Activated naive CD4-positive, alpha-beta T cell treated with anti-CD3 and anti-CD28 coated beads, Interleukin-2, amount 50 U/mL, for 72 hours (primary cell): ENCODE data around the gene PRKN. TPM values are rescaled to one million over a fixed set of nuclear protein-coding genes. Genes with fewer than 3 reads are reported as not detected.
"Not testable (repeated sequence)": the region's sequence is repeated elsewhere in the genome, so short reads cannot be mapped to it uniquely, and the experiment has no call there.

Experiments
- ATAC-seq, 2 donors: fragments of 150-1000 bp; cut with Tn5 transposase; 2 replicates each; pipeline ENCODE4 v1.10.0; 2021; ENCODE audit warnings: mild to moderate bottlenecking in 2 of 2, moderate library complexity in 2 of 2
- DNase-seq, 2 donors: peaks; one replicate each; pipeline ENCODE4 v3.0.0; 2021 to 2022; ENCODE audit warnings: low spot score in 2 of 2
- H3K27ac Mint-ChIP-seq, 2 donors: one replicate each; pipeline ENCODE4 v1.8.0; 2022; ENCODE audit warnings: mild to moderate bottlenecking in 2 of 2, mixed read lengths in 2 of 2
- H3K36me3 Mint-ChIP-seq, 2 donors: one replicate each; pipeline ENCODE4 v1.8.0; 2022; ENCODE audit warnings: mixed read lengths in 2 of 2
- H3K9me3 Mint-ChIP-seq, 2 donors: one replicate each; pipeline ENCODE4 v1.8.0; 2022; ENCODE audit warnings: mixed read lengths in 2 of 2
- total RNA-seq, 2 donors: library from RNA; stranded (reverse); gene quantifications; one replicate each; pipeline ENCODE4 v1.2.3, GENCODE V29; 2022

PRKN gene
- total RNA-seq, 2 donors from 2014 or later = 0.57 to 4.1 TPM

GRCh38 chr6:161917645-161918044 is 809.9 kb downstream of the PRKN start:
- Mint-ChIP-seq H3K9me3 (no peaks in the 10 kb centered on the region), H3K36me3 (no peaks in the 10 kb centered on the region), H3K27ac (no peak overlapping the region)
- no peak for ATAC-seq
- no peak for DNase-seq

GRCh38 chr6:161915456-161915964 is 812.1 kb downstream of the PRKN start:
- no peaks in the 10 kb centered on the region for H3K36me3 Mint-ChIP-seq
- ATAC-seq = no peak
- no peak overlapping the region for H3K27ac Mint-ChIP-seq
- no peak for DNase-seq
- no peaks in the 10 kb centered on the region for H3K9me3 Mint-ChIP-seq

- H3K9me3 Mint-ChIP-seq = no peaks in the 10 kb centered on the region
Observed at GRCh38 chr6:161908872-161909271, 818.7 kb downstream of the PRKN start.

GRCh38 chr6:161906571-161906970 is 821.0 kb downstream of the PRKN start:
- Mint-ChIP-seq H3K27ac (no peak overlapping the region), H3K36me3 (no peaks in the 10 kb centered on the region), H3K9me3 (no peaks in the 10 kb centered on the region)
- ATAC-seq (no peak), DNase-seq (no peak)

More at GRCh38 chr6:161908872-161909271, 818.7 kb downstream of the PRKN start:
- no peak for ATAC-seq
- DNase-seq = no peak
- Mint-ChIP-seq H3K27ac (no peak overlapping the region), H3K36me3 (no peaks in the 10 kb centered on the region)

- H3K27ac Mint-ChIP-seq = no peak overlapping the region
- H3K36me3 Mint-ChIP-seq = no peaks in the 10 kb centered on the region
- ATAC-seq = no peak
- no peak for DNase-seq
- no peaks in the 10 kb centered on the region for H3K9me3 Mint-ChIP-seq
Observed at GRCh38 chr6:161903584-161904212, 823.9 kb downstream of the PRKN start.

- H3K36me3 Mint-ChIP-seq = no peaks in the 10 kb centered on the region
- H3K9me3 Mint-ChIP-seq = no peaks in the 10 kb centered on the region
- H3K27ac Mint-ChIP-seq = no peak overlapping the region
- DNase-seq (no peak), ATAC-seq (no peak)
Observed at GRCh38 chr6:161901740-161902426, 825.7 kb downstream of the PRKN start.

- no peaks in the 10 kb centered on the region for H3K9me3 Mint-ChIP-seq
- ATAC-seq = no peak
Observed at GRCh38 chr6:161894436-161894835, 833.1 kb downstream of the PRKN start.

GRCh38 chr6:161891542-161891941 is 836.0 kb downstream of the PRKN start:
- no peak for ATAC-seq
- Mint-ChIP-seq H3K9me3 (no peaks in the 10 kb centered on the region), H3K36me3 (no peaks in the 10 kb centered on the region), H3K27ac (no peak overlapping the region)
- DNase-seq = no peak

More at GRCh38 chr6:161894436-161894835, 833.1 kb downstream of the PRKN start:
- Mint-ChIP-seq H3K27ac (no peak overlapping the region), H3K36me3 (no peaks in the 10 kb centered on the region)
- DNase-seq = no peak

GRCh38 chr6:161890832-161891297 is 836.7 kb downstream of the PRKN start:
- no peak overlapping the region for H3K27ac Mint-ChIP-seq
- no peak for DNase-seq
- H3K9me3 Mint-ChIP-seq = no peaks in the 10 kb centered on the region
- ATAC-seq = no peak
- no peaks in the 10 kb centered on the region for H3K36me3 Mint-ChIP-seq

GRCh38 chr6:161890133-161890831 is 837.3 kb downstream of the PRKN start:
- no peak for ATAC-seq

GRCh38 chr6:161889324-161889723 is 838.2 kb downstream of the PRKN start:
- Mint-ChIP-seq H3K9me3 (no peaks in the 10 kb centered on the region), H3K27ac (no peak overlapping the region), H3K36me3 (no peaks in the 10 kb centered on the region)
- no peak for DNase-seq
- ATAC-seq = no peak

More at GRCh38 chr6:161890133-161890831, 837.3 kb downstream of the PRKN start:
- H3K36me3 Mint-ChIP-seq = no peaks in the 10 kb centered on the region
- DNase-seq = no peak
- no peaks in the 10 kb centered on the region for H3K9me3 Mint-ChIP-seq
- no peak overlapping the region for H3K27ac Mint-ChIP-seq

GRCh38 chr6:161886545-161886944 is 841.0 kb downstream of the PRKN start:
- not testable (repeated sequence) for DNase-seq, ATAC-seq, H3K27ac Mint-ChIP-seq, H3K9me3 Mint-ChIP-seq, H3K36me3 Mint-ChIP-seq

- Mint-ChIP-seq H3K27ac (no peak overlapping the region), H3K36me3 (no peaks in the 10 kb centered on the region), H3K9me3 (no peaks in the 10 kb centered on the region)
- ATAC-seq = no peak
- no peak for DNase-seq
Observed at GRCh38 chr6:161884782-161885181, 842.8 kb downstream of the PRKN start.

GRCh38 chr6:161882196-161882765 is 845.3 kb downstream of the PRKN start:
- Mint-ChIP-seq H3K27ac (no peak overlapping the region), H3K9me3 (no peaks in the 10 kb centered on the region), H3K36me3 (no peaks in the 10 kb centered on the region)
- no peak for ATAC-seq
- no peak for DNase-seq

- ATAC-seq (no peak), DNase-seq (no peak)
- H3K36me3 Mint-ChIP-seq = no peaks in the 10 kb centered on the region
- no peaks in the 10 kb centered on the region for H3K9me3 Mint-ChIP-seq
- H3K27ac Mint-ChIP-seq = no peak overlapping the region
Observed at GRCh38 chr6:161880056-161880455, 847.5 kb downstream of the PRKN start.

GRCh38 chr6:161876231-161876630 is 851.3 kb downstream of the PRKN start:
- H3K27ac Mint-ChIP-seq = no peak overlapping the region
- DNase-seq (no peak), ATAC-seq (no peak)
- H3K36me3 Mint-ChIP-seq = no peaks in the 10 kb centered on the region
- no peaks in the 10 kb centered on the region for H3K9me3 Mint-ChIP-seq
